Measurements from ENCODE around the gene DOCK1.

DOCK1 gene

DNA sequence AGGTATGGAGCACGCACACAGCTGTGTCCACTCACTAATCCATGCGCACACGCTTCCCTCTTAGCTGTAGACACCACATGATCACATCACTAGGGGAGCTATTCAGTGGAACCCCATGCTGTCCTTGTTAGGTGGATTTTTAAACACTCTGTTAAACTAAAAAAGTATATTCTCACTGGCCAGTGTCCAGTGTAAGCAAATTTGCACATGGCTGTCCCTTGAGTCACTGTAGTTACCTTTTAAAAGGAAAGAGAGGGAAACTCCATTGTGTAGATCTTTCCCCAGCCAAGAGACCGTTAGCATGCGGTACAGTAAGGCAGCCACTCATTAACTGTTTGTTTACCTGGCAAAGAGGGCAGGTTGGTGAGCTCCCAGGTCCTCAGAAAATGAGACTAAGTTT, 372.8 kb downstream of the DOCK1 start:
- TF ChIP-seq, protein P1, sequence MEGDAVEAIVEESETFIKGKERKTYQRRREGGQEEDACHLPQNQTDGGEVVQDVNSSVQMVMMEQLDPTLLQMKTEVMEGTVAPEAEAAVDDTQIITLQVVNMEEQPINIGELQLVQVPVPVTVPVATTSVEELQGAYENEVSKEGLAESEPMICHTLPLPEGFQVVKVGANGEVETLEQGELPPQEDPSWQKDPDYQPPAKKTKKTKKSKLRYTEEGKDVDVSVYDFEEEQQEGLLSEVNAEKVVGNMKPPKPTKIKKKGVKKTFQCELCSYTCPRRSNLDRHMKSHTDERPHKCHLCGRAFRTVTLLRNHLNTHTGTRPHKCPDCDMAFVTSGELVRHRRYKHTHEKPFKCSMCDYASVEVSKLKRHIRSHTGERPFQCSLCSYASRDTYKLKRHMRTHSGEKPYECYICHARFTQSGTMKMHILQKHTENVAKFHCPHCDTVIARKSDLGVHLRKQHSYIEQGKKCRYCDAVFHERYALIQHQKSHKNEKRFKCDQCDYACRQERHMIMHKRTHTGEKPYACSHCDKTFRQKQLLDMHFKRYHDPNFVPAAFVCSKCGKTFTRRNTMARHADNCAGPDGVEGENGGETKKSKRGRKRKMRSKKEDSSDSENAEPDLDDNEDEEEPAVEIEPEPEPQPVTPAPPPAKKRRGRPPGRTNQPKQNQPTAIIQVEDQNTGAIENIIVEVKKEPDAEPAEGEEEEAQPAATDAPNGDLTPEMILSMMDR (IDR thresholded peaks at IDR 0.05; ENCODE audit: low read depth, low read length, missing control alignments), result no peak
- no peak overlapping the region for H3K4me3 ChIP-seq (ENCODE audit: low read depth, low read length)
- no peak for DNase-seq (ENCODE audit: low read depth)

DNA sequence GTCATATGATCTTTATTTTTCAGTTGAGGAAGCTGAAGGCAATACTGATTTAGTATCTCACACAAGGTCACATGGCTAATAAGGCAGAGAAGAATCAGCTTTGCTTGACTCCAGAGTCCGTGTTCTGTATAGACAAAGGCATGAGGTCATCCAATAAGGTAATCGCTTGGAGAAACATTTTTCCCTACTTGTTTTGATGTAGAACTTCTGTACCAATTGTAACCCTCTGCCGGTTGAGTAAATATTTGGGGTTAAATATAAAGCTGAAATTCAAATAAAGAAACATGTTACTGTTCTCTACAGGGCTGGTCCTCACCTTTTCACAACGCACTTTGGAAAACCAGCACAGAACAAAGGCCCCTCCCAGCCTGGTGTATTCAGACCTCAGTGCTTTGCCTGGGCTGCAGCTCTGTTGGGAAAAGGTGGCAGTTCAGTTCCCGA, 374.1 kb downstream of the DOCK1 start:
- TF ChIP-seq, protein P1 (IDR thresholded peaks at IDR 0.05; ENCODE audit: low read depth, low read length, missing control alignments), result no peak
- no peak overlapping the region for H3K4me3 ChIP-seq (ENCODE audit: low read depth, low read length)
- no peak for DNase-seq (ENCODE audit: low read depth)

DNA sequence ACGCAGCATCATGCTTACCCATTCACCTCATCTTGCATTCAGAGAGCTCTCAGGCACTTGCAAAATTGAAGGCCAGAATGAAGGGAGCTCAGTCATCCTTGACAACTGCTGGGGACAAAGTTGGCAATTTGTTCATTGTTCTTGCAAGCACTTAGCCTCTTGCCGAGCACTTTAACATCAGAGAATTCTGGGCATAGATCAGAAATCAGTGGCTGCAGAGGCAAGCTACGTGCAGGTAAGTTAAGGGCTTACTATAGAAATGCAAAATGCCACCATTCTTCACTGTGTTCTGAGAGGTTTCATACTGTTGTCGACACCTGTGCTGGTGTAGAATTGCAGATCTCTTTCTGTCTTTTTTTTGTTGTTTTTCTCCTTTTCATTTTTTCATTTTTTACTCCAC, 375.2 kb downstream of the DOCK1 start:
- TF ChIP-seq, protein P1 (IDR thresholded peaks at IDR 0.05; ENCODE audit: low read depth, low read length, missing control alignments), result no peak
- no peak for DNase-seq (ENCODE audit: low read depth)
- H3K4me3 ChIP-seq (ENCODE audit: low read depth, low read length), result no peak overlapping the region

DNA sequence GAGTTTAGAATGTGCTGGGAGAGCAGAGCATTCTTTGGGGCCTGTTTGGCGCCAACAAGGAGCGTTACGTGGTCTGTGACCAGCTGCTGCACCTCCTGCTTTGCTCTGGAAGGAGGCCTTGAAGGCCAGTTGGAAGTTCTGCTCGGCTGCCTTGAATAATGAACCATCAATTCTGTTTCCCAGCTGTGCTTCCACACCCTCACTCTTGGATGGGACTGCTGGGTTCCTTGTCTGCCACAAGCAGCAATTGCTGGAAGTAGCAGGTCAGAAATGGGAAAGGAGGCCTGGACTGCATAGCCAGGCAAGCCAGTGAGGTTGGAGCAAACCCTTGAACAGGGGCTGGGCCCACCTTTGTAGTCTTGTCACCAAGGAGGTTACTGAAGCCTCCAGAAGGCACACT, 377.8 kb downstream of the DOCK1 start:
- TF ChIP-seq, protein P1 (IDR thresholded peaks at IDR 0.05; ENCODE audit: low read depth, low read length, missing control alignments), result no peak
- no peak for DNase-seq (ENCODE audit: low read depth)
- no peak overlapping the region for H3K4me3 ChIP-seq (ENCODE audit: low read depth, low read length)

DNA sequence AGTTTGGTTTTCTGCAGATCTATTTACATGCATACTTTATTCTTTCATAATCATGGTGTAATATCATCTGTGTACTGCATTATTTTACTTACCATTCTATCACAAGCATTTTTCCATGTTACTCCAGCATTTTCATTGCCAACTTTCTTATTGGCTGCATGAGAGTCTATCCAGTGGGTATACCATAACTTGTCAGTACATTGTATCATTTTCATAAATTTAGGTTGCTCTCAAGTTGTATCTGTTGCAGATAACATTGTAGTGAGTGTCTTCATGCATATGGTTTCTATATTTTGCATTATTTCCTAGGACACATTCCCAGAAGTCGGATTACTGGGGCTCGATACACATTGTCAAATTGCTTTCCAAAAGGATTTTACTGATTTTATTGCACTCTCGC, 378.3 kb downstream of the DOCK1 start:
- no peak for DNase-seq (ENCODE audit: low read depth)
- TF ChIP-seq, protein P1 (IDR thresholded peaks at IDR 0.05; ENCODE audit: low read depth, low read length, missing control alignments), result no peak
- H3K4me3 ChIP-seq (ENCODE audit: low read depth, low read length), result no peak overlapping the region

DNA sequence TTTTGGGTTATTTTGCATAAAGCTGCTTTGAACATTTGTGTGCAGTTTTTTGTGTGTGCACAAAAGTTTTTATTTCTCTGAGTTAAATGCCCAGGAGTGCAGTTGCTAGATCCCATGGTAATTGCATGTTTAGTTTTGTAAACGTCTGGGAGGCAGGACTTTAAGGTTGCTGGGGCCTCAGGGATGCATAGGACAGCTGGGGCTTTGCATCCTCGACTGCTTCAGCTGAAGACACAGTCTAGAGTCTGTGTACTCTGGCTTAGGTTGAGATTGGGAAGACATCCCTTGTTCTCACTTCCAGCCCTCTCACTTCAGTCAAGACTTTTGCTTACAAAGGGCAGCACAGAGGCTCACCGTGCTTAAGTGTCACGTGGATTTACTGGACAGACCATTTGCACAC, 385.6 kb downstream of the DOCK1 start:
- TF ChIP-seq, protein P1 (IDR thresholded peaks at IDR 0.05; ENCODE audit: low read depth, low read length, missing control alignments), result no peak
- DNase-seq (ENCODE audit: low read depth), result no peak
- no peak overlapping the region for H3K4me3 ChIP-seq (ENCODE audit: low read depth, low read length)

DNA sequence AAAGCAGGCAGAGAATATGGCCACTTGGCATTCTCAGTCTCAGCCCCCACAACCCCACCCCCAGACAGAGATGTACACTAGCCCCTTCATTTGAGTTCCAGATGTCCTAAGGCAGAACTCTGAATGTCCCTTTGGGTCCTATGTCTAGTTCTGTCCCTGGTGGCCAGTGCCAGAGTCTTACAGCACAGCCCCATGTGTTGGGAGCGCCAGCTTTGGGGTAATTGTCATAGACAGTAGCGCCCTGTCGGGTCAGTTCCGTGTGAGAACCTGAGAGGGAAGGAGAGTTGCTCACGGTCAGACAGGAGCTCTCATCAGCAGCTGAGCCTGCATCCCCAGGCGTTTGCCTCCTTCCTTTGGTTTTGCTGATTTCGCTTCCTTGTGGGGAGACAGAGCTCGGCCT, 386.1 kb downstream of the DOCK1 start:
- DNase-seq (ENCODE audit: low read depth), result no peak
- TF ChIP-seq, protein P1 (IDR thresholded peaks at IDR 0.05; ENCODE audit: low read depth, low read length, missing control alignments), result no peak
- no peak overlapping the region for H3K4me3 ChIP-seq (ENCODE audit: low read depth, low read length)
